BLaER1 (cell line): ENCODE data around the gene COBL.

ENCODE experiments used
- H3K27ac ChIP-seq: shearing (Covaris generic); formaldehyde crosslinking; 2 replicates; pipeline ENCODE4 v1.8.1; 2022
- H3K27me3 ChIP-seq: shearing (Covaris generic); formaldehyde crosslinking; 2 replicates; pipeline ENCODE4 v1.8.1; 2022
- H3K36me3 ChIP-seq: shearing (Covaris generic); formaldehyde crosslinking; 2 replicates; pipeline ENCODE4 v1.8.1; 2022
- H3K4me1 ChIP-seq: shearing (Covaris generic); formaldehyde crosslinking; 2 replicates; pipeline ENCODE4 v1.8.1; 2022
- H3K4me2 ChIP-seq: shearing (Covaris generic); formaldehyde crosslinking; 2 replicates; pipeline ENCODE4 v1.8.1; 2022
- H3K4me3 ChIP-seq: shearing (Covaris generic); formaldehyde crosslinking; 2 replicates; pipeline ENCODE4 v1.8.1; 2022
- H3K9ac ChIP-seq: shearing (Covaris generic); formaldehyde crosslinking; 2 replicates; pipeline ENCODE4 v1.8.1; 2022
- H3K9me3 ChIP-seq: shearing (Covaris generic); formaldehyde crosslinking; 2 replicates; pipeline ENCODE4 v1.8.1; 2022
- H4K20me1 ChIP-seq: shearing (Covaris generic); formaldehyde crosslinking; 2 replicates; pipeline ENCODE4 v1.8.1; 2022
- Cebpa-rat ChIP-seq: shearing (Covaris generic); IDR thresholded peaks from 2 replicates; pipeline ENCODE4 v1.8.1; 2022

The COBL gene

GRCh38 chr7:51316262-51316665 is 345 bp downstream of the COBL start:
- Histone ChIP-seq H3K36me3 (no peaks in the 10 kb centered on the region), H3K9ac (no peak overlapping the region), H4K20me1 (peaks cover 30% of the 10 kb centered on the region), H3K27me3 (peaks cover 64% of the 10 kb centered on the region), H3K4me1 (peaks cover 12% of the 10 kb centered on the region), H3K4me3 (peak overlapping the region; percentile 65), H3K4me2 (peak overlapping the region; percentile 86), H3K9me3 (no peaks in the 10 kb centered on the region), H3K27ac (no peak overlapping the region)
- no peak for TF ChIP-seq Cebpa-rat

DNA sequence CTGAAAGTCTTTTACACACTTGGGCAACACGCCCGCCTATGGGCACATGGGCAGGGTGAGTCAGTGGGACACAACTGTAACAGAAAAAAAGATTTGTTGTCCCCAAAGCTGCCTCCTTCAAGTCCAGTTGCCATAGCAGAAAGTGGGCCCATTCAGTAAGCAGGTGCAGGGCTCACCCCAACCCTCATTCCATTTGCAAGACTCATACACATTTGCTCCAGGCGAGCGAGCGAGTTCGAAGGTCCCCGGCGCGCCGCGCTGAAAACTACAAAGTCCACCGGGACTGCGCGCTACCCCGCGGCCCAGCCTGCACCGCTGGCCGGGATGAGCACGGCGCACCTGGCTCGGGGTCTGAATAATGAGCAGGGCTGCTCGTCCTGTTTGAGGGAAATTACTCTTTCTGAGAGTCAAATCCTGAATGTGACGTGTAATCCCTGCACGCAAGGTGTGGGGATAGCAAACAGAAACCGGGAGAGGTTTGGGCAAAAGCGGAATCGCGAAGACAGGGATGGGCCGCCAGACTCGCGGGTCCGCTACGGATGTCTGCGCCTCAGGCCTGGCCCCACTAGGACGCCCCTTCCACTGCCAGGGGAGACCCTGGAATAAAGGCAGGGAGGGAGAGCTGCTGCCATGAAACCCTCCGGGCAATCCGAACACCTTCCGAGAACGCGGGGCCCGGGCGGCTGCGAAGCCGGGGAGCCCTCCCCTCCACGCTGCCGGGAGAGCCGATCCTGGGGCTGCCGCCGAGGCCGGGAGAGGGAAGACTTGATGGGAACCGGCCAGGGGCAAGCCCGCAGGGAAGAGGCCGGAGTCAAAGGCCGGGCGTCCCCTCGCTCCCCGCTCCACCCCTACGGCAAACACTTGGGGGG is 982 bp downstream of the COBL start:
- Histone ChIP-seq H3K4me3 (peak overlapping the region; percentile 65), H3K27me3 (peaks cover 67% of the 10 kb centered on the region), H3K4me1 (peaks cover 12% of the 10 kb centered on the region), H3K9ac (no peak overlapping the region), H3K4me2 (peak overlapping the region; percentile 86), H3K9me3 (no peaks in the 10 kb centered on the region), H3K27ac (no peak overlapping the region), H4K20me1 (peaks cover 30% of the 10 kb centered on the region), H3K36me3 (no peaks in the 10 kb centered on the region)
- TF ChIP-seq Cebpa-rat = no peak

- H3K27me3 ChIP-seq = peaks cover 67% of the 10 kb centered on the region
- H3K36me3 ChIP-seq = no peaks in the 10 kb centered on the region
- no peak overlapping the region for H3K4me2 ChIP-seq
- H3K4me1 ChIP-seq = peaks cover 12% of the 10 kb centered on the region
- H3K9me3 ChIP-seq = no peaks in the 10 kb centered on the region
- no peak for TF ChIP-seq Cebpa-rat
- no peak overlapping the region for H3K4me3 ChIP-seq
- no peak overlapping the region for H3K27ac ChIP-seq
- peaks cover 30% of the 10 kb centered on the region for H4K20me1 ChIP-seq
- no peak overlapping the region for H3K9ac ChIP-seq
Observed at GRCh38 chr7:51314726-51315125, 1.9 kb downstream of the COBL start.

GRCh38 chr7:51313738-51314425 is 2.7 kb downstream of the COBL start:
- Histone ChIP-seq H3K9ac (no peak overlapping the region), H3K36me3 (no peaks in the 10 kb centered on the region), H3K4me1 (peaks cover 12% of the 10 kb centered on the region), H3K27ac (no peak overlapping the region), H4K20me1 (peaks cover 30% of the 10 kb centered on the region), H3K27me3 (peaks cover 62% of the 10 kb centered on the region), H3K9me3 (no peaks in the 10 kb centered on the region), H3K4me3 (no peak overlapping the region), H3K4me2 (no peak overlapping the region)
- no peak for TF ChIP-seq Cebpa-rat

- Histone ChIP-seq H3K27me3 (peaks cover 56% of the 10 kb centered on the region), H3K4me1 (peaks cover 12% of the 10 kb centered on the region), H3K9ac (no peak overlapping the region), H4K20me1 (peaks cover 30% of the 10 kb centered on the region), H3K36me3 (no peaks in the 10 kb centered on the region), H3K4me2 (no peak overlapping the region), H3K4me3 (no peak overlapping the region), H3K27ac (no peak overlapping the region), H3K9me3 (no peaks in the 10 kb centered on the region)
- no peak for TF ChIP-seq Cebpa-rat
Observed at GRCh38 chr7:51312951-51313737, 3.5 kb downstream of the COBL start.

DNA sequence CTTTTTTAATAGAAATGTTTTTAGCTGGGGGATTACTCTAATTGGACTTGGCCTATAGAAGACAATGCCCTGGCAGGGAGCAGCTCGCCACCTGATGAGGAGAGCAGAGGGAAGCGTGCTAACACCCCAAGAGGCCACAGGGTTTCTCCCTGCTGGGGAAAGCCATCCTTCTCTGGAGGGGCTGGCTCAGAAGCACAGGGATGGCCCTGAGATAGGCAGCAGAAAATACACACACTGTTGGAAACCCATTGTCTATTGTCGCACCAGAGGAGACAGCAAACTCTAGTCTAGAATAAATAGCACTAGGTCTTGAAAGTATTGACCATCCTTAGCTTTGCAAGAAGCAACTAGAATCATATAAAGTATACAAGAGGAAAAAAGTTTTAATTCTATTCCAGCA is 5.4 kb downstream of the COBL start:
- Histone ChIP-seq H3K4me2 (no peak overlapping the region), H3K27me3 (peaks cover 36% of the 10 kb centered on the region), H4K20me1 (peaks cover 15% of the 10 kb centered on the region), H3K4me3 (no peak overlapping the region), H3K27ac (no peak overlapping the region), H3K4me1 (peaks cover 8% of the 10 kb centered on the region), H3K9me3 (no peaks in the 10 kb centered on the region), H3K9ac (no peak overlapping the region), H3K36me3 (no peaks in the 10 kb centered on the region)
- no peak for TF ChIP-seq Cebpa-rat

DNA sequence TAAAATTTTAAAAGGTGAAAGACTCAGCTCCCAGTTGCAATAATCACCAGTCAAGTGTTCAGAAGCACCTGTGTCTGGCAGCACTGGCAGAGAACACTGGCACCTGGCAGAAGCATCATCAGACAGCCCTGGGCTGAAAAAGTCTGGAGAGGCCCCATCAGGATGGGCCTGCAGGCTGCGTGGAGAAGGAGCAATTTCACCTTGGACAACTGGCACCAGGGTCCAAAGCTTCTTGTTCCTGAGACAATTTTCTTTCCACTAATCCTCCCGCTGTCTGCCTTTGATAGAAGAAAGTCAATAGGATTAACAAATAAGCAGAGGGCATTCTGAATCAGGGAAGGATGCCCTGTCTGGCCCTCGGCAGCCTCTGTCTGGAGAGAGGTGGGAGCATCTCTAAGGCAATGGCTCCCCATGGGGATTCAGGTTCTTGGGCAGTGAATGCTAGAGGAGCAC is 6.5 kb downstream of the COBL start:
- H3K9ac ChIP-seq = no peak overlapping the region
- peaks cover 5% of the 10 kb centered on the region for H4K20me1 ChIP-seq
- no peaks in the 10 kb centered on the region for H3K4me1 ChIP-seq
- TF ChIP-seq Cebpa-rat = no peak
- H3K27ac ChIP-seq = no peak overlapping the region
- H3K9me3 ChIP-seq = no peaks in the 10 kb centered on the region
- H3K27me3 ChIP-seq = peaks cover 26% of the 10 kb centered on the region
- no peaks in the 10 kb centered on the region for H3K36me3 ChIP-seq
- H3K4me3 ChIP-seq = no peak overlapping the region
- no peak overlapping the region for H3K4me2 ChIP-seq

GRCh38 chr7:51309361-51310130 is 7.1 kb downstream of the COBL start:
- H3K9me3 ChIP-seq = no peaks in the 10 kb centered on the region
- TF ChIP-seq Cebpa-rat = no peak
- no peak overlapping the region for H3K27ac ChIP-seq
- H4K20me1 ChIP-seq = no peaks in the 10 kb centered on the region
- no peaks in the 10 kb centered on the region for H3K36me3 ChIP-seq
- H3K4me3 ChIP-seq = no peak overlapping the region
- peaks cover 20% of the 10 kb centered on the region for H3K27me3 ChIP-seq
- H3K9ac ChIP-seq = no peak overlapping the region
- H3K4me1 ChIP-seq = no peaks in the 10 kb centered on the region
- H3K4me2 ChIP-seq = no peak overlapping the region

DNA sequence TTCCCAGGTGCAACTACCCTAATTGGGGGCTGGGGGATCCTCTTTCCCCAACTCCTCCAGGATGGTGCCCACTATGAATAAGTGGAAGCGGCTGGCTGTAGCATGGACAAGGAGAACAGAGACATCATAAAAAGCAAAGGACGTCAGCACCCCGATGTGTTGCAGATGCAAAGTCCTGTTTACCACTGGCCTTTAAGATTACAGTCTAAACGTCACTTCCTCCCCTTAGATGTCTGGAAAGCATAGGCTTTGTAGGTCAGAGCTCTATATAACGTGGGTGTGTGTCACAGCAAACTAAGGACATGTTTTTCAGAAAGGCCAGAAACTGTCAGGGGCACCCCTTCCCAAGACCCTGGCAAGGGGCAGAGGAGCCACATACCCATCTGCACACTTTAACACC is 7.9 kb downstream of the COBL start:
- no peaks in the 10 kb centered on the region for H3K36me3 ChIP-seq
- TF ChIP-seq Cebpa-rat = no peak

More for the DNA sequence above, 7.9 kb downstream of the COBL start:
- Histone ChIP-seq H3K9ac (no peak overlapping the region), H3K4me2 (no peak overlapping the region), H3K27me3 (peaks cover 11% of the 10 kb centered on the region), H4K20me1 (no peaks in the 10 kb centered on the region), H3K9me3 (no peaks in the 10 kb centered on the region), H3K27ac (no peak overlapping the region), H3K4me1 (no peaks in the 10 kb centered on the region), H3K4me3 (no peak overlapping the region)
